HK-2 (cell line): ENCODE measurements around the gene NHSL2.

Experiments used
- DNase-seq: peaks from one replicate; pipeline ENCODE4 v3.0.0-alpha.2; 2018; ENCODE audit not compliant: unreplicated experiment

NHSL2 gene

DNA sequence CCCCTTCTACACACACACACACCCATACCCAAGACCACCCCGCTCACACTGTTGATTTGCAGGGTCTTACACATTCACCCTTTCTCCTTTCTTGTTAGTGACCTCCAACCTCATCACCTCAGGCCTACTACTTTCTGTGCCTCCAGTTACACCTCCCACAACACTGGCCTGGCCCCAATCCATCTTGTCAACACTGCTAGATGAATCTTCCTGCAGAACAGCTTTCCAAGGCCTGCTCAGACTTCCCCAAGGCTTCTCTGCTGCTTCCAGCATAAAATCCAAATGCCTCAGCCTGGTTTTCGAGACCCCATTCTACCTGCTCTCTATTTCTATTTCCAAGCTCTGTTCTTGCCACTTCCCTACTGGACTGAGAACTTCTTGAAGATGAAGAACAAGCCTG is 79.9 kb downstream of the NHSL2 start:
- DNase-seq, result no peak

- DNase-seq, result no peak
Observed at GRCh38 chrX:71991164-71991563, 80.5 kb downstream of the NHSL2 start.

DNA sequence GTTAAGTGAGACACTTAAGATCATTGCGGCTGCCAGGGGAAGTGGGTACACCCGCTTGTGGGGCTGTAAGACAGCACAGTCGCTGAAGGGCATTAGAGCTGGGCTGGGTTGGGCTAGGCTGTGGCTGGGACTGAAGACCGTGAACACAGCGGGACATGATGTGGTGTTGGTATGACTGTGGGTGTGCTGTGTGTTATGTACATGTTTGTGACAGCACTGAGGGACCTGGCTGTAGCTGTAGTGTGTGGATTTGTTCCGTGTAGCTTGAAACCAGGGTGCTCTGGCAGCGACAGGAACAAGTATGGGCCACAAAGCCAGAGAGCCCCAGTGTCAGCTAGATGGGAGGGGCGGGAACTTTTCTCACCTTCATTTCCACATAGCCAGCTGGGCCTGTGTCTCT is 82.1 kb downstream of the NHSL2 start:
- no peak for DNase-seq

GRCh38 chrX:71993371-71993770 is 82.7 kb downstream of the NHSL2 start:
- no peak for DNase-seq

GRCh38 chrX:71994601-71995000 is 84.0 kb downstream of the NHSL2 start:
- no peak for DNase-seq

- no peak for DNase-seq
Observed at GRCh38 chrX:71995122-71995521, 84.5 kb downstream of the NHSL2 start.

DNA sequence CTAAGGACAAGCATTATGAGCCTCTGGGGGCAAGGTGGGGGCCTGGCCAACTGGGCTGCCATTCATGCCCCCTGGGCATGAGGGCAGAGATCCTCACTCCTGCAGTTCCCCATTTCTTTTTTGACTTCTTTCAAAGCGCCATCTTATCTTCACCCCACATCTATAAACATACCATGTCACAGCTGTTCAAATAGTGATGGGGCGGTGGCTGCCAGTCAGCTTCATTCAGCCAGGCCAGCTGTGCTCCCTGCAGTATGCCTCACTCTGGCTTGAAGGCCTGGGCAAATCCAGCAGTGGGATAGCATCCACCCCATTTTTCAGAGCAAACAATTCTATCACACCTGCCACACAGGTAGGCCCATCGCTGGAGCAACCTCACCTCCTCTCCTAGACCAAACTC is 85.5 kb downstream of the NHSL2 start:
- DNase-seq, result no peak

- DNase-seq, result no peak
Observed at GRCh38 chrX:71996826-71997225, 86.2 kb downstream of the NHSL2 start.

- no peak for DNase-seq
Observed at GRCh38 chrX:71997320-71997719, 86.7 kb downstream of the NHSL2 start.

- no peak for DNase-seq
Observed at GRCh38 chrX:71998836-71999509, 88.3 kb downstream of the NHSL2 start.

GRCh38 chrX:71999535-71999934 is 88.9 kb downstream of the NHSL2 start:
- no peak for DNase-seq

- no peak for DNase-seq
Observed at GRCh38 chrX:72001471-72001870, 90.8 kb downstream of the NHSL2 start.

GRCh38 chrX:72001906-72002305 is 91.3 kb downstream of the NHSL2 start:
- DNase-seq, result no peak

DNA sequence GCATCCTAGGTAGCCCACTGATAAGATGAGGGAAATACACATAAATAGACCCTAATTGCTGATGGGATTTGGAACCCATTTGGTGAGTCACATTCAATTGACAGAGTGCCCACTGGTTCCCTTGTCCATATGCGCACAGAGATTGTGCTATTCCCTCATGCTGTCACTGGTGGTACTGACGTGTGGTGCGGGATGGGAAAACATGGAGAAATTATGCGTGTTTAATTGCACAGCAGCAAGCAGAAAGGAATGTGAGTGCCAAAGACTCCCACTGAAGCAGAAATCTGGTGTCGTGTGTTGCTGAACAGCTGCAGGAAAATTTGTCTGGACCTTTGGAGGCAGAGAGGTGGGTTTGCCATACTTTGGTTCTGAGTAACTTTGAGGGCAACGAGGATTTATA is 92.2 kb downstream of the NHSL2 start:
- no peak for DNase-seq

DNA sequence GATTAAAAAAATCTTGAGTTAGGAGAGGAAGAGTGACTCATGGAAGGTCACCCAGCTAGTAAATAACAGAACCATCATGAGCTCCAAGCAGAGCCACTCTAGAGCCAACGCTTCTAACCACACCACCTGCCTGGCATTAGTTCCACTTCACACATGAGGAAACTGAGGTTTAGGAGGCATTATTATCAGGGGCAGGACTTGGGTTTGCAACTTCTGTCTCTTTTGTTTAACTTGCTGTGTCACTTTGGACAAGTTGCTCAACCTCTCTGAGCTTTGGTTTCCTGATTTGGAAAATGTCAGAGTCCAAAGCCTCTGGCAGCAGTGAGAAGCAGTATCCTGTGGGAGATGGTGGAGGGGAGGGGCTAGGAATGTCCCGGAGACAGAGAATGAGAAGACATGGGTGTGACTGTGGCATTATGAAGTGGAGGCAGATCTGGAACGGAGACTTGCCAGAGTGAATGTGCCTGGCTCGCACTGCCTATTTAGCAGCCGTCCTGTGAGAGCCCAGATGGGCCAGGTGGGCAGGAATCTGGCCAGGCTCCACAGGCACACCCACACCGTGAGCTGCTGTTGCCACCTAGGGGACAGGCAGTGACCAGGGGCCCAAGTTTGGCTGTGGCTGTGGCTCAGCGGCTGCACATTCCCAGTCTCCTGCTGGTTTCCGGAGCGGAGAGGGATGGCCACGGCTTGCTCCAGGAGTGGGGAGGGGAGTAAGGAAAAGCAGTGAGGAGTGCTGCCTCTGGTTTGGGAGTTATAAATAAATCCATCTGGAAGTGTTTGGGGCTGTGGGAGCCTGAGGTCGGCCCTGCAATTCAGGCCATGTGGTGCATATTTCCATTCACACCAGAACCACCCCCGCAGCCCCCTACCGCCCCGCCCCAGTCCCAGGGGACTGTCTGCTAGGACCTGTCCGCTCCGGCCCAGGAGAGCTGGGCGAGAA is 93.4 kb downstream of the NHSL2 start:
- DNase-seq, result peak; percentile 12

GRCh38 chrX:72005046-72005445 is 94.4 kb downstream of the NHSL2 start:
- DNase-seq, result no peak

- DNase-seq, result no peak
Observed at GRCh38 chrX:72006461-72006860, 95.8 kb downstream of the NHSL2 start.

- no peak for DNase-seq
Observed at GRCh38 chrX:72009731-72010130, 99.1 kb downstream of the NHSL2 start.

DNA sequence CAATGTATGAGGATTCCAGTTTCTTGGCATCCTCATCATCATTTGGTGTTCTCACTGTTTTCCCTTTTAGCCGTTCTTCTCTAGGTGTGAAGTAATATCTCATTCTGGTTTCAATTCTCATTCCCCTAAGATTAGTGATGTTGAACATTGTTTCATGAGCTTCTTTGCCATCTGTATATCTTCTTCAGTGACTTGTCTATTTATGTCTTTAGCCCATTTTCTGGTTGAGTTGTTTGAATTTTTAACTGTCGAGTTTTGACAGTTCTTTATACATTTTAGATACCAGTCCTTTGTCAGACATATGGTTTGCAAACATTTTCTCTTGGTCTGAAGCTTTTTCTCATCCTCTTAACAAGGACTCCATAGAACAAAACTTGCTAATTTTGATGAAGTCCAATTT is 101.1 kb downstream of the NHSL2 start:
- DNase-seq, result no peak

- DNase-seq, result no peak
Observed at GRCh38 chrX:72015383-72015782, 104.7 kb downstream of the NHSL2 start.

DNA sequence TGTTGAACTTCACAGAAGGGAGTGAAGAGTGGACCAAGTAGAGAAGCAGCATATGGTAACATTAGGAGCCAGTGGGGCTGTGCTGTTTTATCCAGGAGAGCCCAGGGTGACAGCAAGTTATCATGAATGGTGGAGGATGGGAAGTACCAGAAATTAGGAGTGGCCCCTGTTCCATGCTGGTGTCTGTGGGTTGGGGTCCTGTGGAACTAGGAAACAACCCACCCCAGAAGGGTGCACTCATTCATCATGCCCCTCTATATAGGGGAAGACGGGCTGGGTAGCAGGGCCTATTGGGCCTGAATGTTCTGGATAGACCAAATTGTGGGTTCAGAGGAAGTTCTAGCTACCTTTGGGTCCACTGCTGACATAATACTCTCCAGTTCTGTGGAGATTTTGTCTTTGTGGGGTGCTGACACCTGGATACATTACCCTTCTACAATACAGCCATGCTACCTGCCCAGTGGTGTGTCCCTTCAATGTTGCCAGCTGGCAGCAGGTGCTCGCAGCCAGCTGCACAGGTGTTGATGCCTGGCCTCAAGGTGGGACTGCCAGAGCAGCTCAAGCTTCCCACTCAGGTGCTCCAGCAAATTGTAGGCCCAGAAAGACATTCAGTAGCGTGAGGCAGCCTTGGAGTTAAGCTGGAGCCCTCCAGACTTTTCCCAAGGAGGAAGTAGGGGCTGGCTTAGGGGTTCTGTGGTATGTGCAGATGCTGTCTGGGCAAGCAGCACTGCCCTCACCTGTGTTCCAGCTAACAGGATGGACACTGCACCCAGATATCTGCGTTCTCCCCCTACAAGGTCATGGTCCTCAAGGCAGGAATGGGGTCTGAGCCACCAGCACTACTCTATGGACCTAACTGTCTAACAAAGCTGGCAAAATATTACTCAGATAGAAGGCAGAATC is 106.5 kb downstream of the NHSL2 start:
- DNase-seq, result no peak
